Left lobe of liver (tissue), 1 donor: Measurements from ENCODE around the gene HNF4A. TPM values are rescaled to one million over a fixed set of nuclear protein-coding genes. Genes with fewer than 3 reads are reported as not detected.

Experiments
- total RNA-seq: library from RNA; stranded (reverse); gene quantifications from one replicate; pipeline ENCODE4 v1.2.1, GENCODE V29; 2021
- donor health status: DM: no; HTN: yes; CAD: no.

HNF4A gene
- total RNA-seq, 1 donor from 2014 or later, result 189 TPM

Other genes starting within 250 kb of the HNF4A start
- gene JPH2, start 168.5 kb upstream of the HNF4A start, total RNA-seq, result 0.13 TPM
- gene OSER1, start 144.9 kb upstream of the HNF4A start, total RNA-seq, result 11.8 TPM
- not detected for gene GDAP1L1, start 108.4 kb upstream of the HNF4A start, total RNA-seq
- gene FITM2, start 44.5 kb upstream of the HNF4A start, total RNA-seq, result 4.9 TPM
- not detected for gene R3HDML, start 18.7 kb upstream of the HNF4A start, total RNA-seq
- 95.0 TPM for gene TTPAL, start 120.2 kb downstream of the HNF4A start, total RNA-seq
- 50.4 TPM for gene SERINC3, start 166.4 kb downstream of the HNF4A start, total RNA-seq
- 22.7 TPM for gene PKIG, start 226.9 kb downstream of the HNF4A start, total RNA-seq